ENCODE results near the gene MGME1. TPM values are rescaled to one million over a fixed set of nuclear protein-coding genes. Genes with fewer than 3 reads are reported as not detected.

The MGME1 gene
- total RNA-seq, 2 experiments from 2014 or later: 28.2 to 30.5 TPM

DNA sequence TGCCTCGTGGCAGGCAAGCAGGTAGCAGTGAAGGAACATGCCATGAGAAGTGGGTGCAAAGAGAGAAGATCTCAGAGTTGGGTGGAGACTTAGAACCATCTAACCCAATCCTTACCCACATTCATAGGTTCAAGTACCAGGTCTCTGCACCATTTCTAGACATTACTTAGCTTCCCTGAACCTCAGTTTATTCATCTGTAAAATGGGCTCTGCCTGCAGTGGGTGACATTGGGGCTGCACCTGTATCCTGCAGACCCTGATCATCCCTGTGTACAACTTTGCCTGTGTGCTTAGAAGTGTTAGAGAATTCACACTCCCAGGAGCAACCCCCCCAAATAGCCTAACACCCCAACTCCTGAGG, 42.9 kb upstream of the MGME1 start:
- Mint-ChIP-seq H3K4me1 (ENCODE audit: low read depth) (no peaks in the 10 kb centered on the region), H3K27me3 (peaks cover 3% of the 10 kb centered on the region), H3K27ac (no peak overlapping the region), H3K4me3 (no peak overlapping the region), H3K9me3 (no peaks in the 10 kb centered on the region), H3K36me3 (ENCODE audit: low read depth) (no peaks in the 10 kb centered on the region)
- ChIA-PET POLR2A (no interaction called here), CTCF (interaction anchor here (2.7 kb wide), 1 partner anchor 13 kb away, joined by 9 read pairs; no protein-coding TSS in a partner anchor)
- intact Hi-C loops (cut with micrococcal nuclease): no loop called here
- TF ChIP-seq, protein P1, sequence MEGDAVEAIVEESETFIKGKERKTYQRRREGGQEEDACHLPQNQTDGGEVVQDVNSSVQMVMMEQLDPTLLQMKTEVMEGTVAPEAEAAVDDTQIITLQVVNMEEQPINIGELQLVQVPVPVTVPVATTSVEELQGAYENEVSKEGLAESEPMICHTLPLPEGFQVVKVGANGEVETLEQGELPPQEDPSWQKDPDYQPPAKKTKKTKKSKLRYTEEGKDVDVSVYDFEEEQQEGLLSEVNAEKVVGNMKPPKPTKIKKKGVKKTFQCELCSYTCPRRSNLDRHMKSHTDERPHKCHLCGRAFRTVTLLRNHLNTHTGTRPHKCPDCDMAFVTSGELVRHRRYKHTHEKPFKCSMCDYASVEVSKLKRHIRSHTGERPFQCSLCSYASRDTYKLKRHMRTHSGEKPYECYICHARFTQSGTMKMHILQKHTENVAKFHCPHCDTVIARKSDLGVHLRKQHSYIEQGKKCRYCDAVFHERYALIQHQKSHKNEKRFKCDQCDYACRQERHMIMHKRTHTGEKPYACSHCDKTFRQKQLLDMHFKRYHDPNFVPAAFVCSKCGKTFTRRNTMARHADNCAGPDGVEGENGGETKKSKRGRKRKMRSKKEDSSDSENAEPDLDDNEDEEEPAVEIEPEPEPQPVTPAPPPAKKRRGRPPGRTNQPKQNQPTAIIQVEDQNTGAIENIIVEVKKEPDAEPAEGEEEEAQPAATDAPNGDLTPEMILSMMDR (IDR thresholded peaks at IDR 0.05): no peak
- no peak for ATAC-seq
- DNase-seq: no peak

DNA sequence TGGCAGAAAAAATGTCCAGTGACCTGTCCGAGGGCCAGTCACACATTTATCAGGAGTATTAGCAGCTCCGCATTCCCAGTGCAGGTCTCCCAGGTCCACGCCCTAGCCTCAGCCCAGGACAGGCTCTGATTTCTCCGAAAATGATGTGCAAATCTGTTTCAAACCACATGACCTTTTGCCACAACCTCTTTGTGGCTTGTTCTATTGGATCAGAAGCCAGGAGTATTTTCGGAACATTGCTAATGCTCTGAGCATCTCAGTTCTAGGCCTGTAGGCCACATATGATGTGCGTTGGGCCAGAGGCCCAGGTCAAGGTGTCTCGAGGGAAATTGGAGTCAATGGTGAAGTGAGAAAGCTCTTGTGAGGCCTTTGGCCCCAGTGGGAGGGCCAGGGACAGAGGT, 40.6 kb upstream of the MGME1 start:
- H3K9me3 Mint-ChIP-seq: no peaks in the 10 kb centered on the region
- H3K4me3 Mint-ChIP-seq: no peak overlapping the region
- no peaks in the 10 kb centered on the region for H3K36me3 Mint-ChIP-seq (ENCODE audit: low read depth)
- H3K27me3 Mint-ChIP-seq: peaks cover 3% of the 10 kb centered on the region
- TF ChIP-seq, protein P1 (IDR thresholded peaks at IDR 0.05): no peak
- DNase-seq (no peak), ATAC-seq (no peak)
- ChIA-PET CTCF (interaction anchor here (2.7 kb wide), 1 partner anchor 11 kb away, joined by 9 read pairs; no protein-coding TSS in a partner anchor), POLR2A (interaction anchor here (0.6 kb wide), 1 partner anchor 140 kb away, joined by 3 read pairs; no protein-coding TSS in a partner anchor)
- H3K4me1 Mint-ChIP-seq (ENCODE audit: low read depth): no peaks in the 10 kb centered on the region
- H3K27ac Mint-ChIP-seq: no peak overlapping the region
- intact Hi-C loops (cut with micrococcal nuclease): no loop called here

DNA sequence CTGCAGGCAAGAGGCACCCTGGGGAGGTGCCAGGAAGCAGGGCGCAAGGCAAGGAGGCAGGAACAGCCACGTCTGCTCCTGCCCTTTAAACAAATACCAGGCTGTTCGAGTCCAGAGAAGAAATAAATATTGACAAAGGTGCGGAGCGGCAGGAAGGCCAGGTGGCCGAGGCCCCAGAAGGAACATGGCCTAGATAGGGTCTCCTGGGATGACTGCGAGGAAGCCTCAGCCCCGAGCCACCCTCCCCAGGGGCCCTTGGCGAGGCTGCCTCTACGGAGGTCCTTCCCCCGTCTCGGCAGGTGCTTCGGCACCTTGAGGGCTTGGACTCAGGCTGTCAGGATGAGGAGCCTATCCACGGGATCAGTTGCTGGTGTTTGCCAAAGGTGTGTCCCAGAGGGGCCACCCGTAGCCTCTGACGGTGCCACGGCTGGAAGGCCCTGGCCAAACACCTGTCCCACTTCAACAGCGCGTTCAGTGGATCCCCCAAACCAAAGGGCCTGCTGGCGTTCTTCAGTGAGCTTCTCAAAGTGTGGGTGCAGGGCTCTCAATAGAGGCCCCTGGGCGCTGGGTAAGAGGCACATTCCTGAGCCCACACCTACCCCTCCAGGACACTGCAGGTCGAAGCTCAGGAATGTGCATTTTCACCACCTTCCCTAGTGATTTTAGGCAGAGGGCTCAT, 40.0 kb upstream of the MGME1 start:
- POLR2A ChIA-PET: interaction anchor here (0.6 kb wide), 1 partner anchor 139 kb away, joined by 3 read pairs; no protein-coding TSS in a partner anchor
- Mint-ChIP-seq H3K27ac (no peak overlapping the region), H3K4me1 (ENCODE audit: low read depth) (no peaks in the 10 kb centered on the region), H3K27me3 (peaks cover 3% of the 10 kb centered on the region), H3K36me3 (ENCODE audit: low read depth) (no peaks in the 10 kb centered on the region), H3K9me3 (no peaks in the 10 kb centered on the region), H3K4me3 (no peak overlapping the region)
- no peak for DNase-seq
- ATAC-seq: no peak
- intact Hi-C loops (cut with micrococcal nuclease): no loop called here
- CTCF ChIA-PET: interaction anchor here (2.7 kb wide), 1 partner anchor 10 kb away, joined by 9 read pairs; no protein-coding TSS in a partner anchor
- TF ChIP-seq, protein P1 (IDR thresholded peaks at IDR 0.05): no peak

DNA sequence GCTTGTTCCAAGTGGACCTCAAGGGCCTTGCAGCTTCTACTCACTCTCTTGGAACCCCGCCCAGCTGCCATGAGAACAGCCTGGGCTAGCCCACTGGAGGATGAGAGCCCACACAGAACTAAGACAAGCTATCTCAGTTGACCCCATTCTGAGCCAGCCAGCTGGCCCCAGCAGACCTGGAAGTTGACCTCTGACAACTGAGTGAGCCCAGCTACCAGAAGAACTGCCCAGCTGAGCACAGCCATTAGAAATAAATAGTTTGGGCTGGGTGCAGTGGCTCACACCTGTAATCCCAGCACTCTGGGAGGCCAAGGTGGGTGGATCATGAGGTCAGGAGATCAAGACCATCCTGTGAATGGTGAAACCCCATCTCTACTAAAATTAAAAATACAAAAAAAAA, 37.3 kb upstream of the MGME1 start:
- H3K4me3 Mint-ChIP-seq: no peak overlapping the region
- intact Hi-C loops (cut with micrococcal nuclease): no loop called here
- no peak for ATAC-seq
- H3K9me3 Mint-ChIP-seq: no peaks in the 10 kb centered on the region
- POLR2A ChIA-PET: interaction anchor here (0.5 to 0.6 kb wide), 2 partner anchors 54 to 266 kb away, joined by 3 to 4 read pairs; no protein-coding TSS in a partner anchor
- CTCF ChIA-PET: no interaction called here
- peaks cover 1% of the 10 kb centered on the region for H3K27me3 Mint-ChIP-seq
- no peak for DNase-seq
- TF ChIP-seq, protein P1 (IDR thresholded peaks at IDR 0.05): no peak
- H3K27ac Mint-ChIP-seq: no peak overlapping the region
- H3K4me1 Mint-ChIP-seq (ENCODE audit: low read depth): peaks cover 3% of the 10 kb centered on the region
- H3K36me3 Mint-ChIP-seq (ENCODE audit: low read depth): no peaks in the 10 kb centered on the region

DNA sequence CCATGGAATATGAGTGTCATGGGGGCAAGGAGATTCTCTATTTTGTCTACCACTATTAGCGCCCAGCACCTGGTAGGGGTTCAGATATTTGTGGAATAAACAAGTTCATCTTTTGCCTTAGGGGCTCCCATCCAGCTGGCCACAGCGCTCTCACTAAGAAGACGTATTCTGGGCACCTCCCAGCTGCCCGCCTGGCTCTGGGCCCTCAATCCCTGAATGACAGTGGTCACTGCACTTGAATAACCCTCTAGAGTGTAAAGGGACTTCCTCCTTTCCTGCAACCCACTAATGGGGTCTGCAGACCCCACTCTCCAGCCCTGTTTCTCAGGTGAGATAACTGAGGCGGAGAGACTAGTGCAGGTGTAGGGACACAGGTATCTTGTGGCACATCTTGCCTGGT, 36.4 kb upstream of the MGME1 start:
- Mint-ChIP-seq H3K9me3 (no peaks in the 10 kb centered on the region), H3K4me3 (no peak overlapping the region), H3K27ac (no peak overlapping the region), H3K36me3 (ENCODE audit: low read depth) (no peaks in the 10 kb centered on the region), H3K4me1 (ENCODE audit: low read depth) (peaks cover 3% of the 10 kb centered on the region), H3K27me3 (peaks cover 1% of the 10 kb centered on the region)
- DNase-seq (no peak), ATAC-seq (no peak)
- TF ChIP-seq, protein P1 (IDR thresholded peaks at IDR 0.05): no peak
- CTCF ChIA-PET: no interaction called here
- POLR2A ChIA-PET: interaction anchor here (0.6 to 1.0 kb wide), 2 partner anchors 13 to 267 kb away, joined by 3 read pairs; no protein-coding TSS in a partner anchor
- intact Hi-C loops (cut with micrococcal nuclease): no loop called here
